SK-N-SH treated with all-trans-retinoic acid at 6 μM for 48 hours (cell line): ENCODE results near the gene CLTC.

Experiments
- OSR1 ChIP-seq: fragments of 250-450 bp; sonication (Bioruptor Pico); IDR thresholded peaks from 2 replicates; pipeline ENCODE4 v1.8.0; 2022; ENCODE audit warnings: moderate library complexity, mild to moderate bottlenecking, inconsistent platforms
- PPARA ChIP-seq: fragments of 250-450 bp; sonication (Bioruptor Pico); IDR thresholded peaks from 2 replicates; pipeline ENCODE4 v1.5.0; 2020; ENCODE audit warnings: mild to moderate bottlenecking, borderline replicate concordance
- RARB ChIP-seq: fragments of 250-450 bp; sonication (Bioruptor Pico); IDR thresholded peaks from 2 replicates; pipeline ENCODE4 v1.8.0; 2021; ENCODE audit warnings: mild to moderate bottlenecking, moderate library complexity
- TOX ChIP-seq: fragments of 250-450 bp; sonication (Bioruptor Pico); IDR thresholded peaks from 2 replicates; pipeline ENCODE4 v1.8.0; 2021; ENCODE audit warnings: mild to moderate bottlenecking, moderate library complexity, borderline replicate concordance
- ZC3H10 ChIP-seq: fragments of 250-450 bp; sonication (Bioruptor Pico); IDR thresholded peaks from 2 replicates; pipeline ENCODE4 v1.5.1; 2021; ENCODE audit warnings: mild to moderate bottlenecking, moderate library complexity
- TF ChIP-seq, protein P1 (sequence below): fragments of 250-450 bp; sonication (Bioruptor Pico); IDR thresholded peaks from 2 replicates; pipeline ENCODE4 v1.5.1; 2020; ENCODE audit warnings: low read depth, mild to moderate bottlenecking, moderate library complexity
- TF ChIP-seq, protein P2 (sequence below): fragments of 250-450 bp; sonication (Bioruptor Pico); IDR thresholded peaks from 2 replicates; pipeline ENCODE4 v1.8.0; 2020; ENCODE audit warnings: mild to moderate bottlenecking, moderate library complexity, borderline replicate concordance

DNA sequence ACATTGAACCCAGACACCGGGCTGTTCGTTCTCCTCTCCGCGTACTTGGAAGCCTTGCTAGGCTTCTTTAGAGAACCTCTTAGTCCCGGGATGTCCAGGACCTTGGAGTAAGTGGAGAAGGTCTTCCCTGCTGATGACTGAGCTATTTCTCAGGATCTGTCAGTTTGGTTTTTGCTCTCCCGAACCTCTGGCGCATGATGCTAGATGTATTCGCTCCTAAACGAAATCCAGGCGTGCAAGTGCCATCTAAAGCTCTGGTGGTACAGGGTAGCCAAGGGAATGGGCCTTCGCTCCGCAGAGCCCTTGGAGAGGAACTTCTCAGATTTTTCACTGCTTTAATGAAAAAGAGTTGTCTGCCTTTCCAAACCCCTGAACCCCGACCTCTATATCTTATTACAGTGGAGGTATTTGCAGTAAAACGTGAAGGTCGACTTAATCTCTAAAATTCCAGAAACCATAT is 88.3 kb downstream of the CLTC start:
- TF ChIP-seq PPARA (CRISPR knock-in tag), result no peak
- TF ChIP-seq TOX (CRISPR knock-in tag), result no peak
- TF ChIP-seq ZC3H10 (CRISPR knock-in tag), result no peak
- TF ChIP-seq, protein P1, sequence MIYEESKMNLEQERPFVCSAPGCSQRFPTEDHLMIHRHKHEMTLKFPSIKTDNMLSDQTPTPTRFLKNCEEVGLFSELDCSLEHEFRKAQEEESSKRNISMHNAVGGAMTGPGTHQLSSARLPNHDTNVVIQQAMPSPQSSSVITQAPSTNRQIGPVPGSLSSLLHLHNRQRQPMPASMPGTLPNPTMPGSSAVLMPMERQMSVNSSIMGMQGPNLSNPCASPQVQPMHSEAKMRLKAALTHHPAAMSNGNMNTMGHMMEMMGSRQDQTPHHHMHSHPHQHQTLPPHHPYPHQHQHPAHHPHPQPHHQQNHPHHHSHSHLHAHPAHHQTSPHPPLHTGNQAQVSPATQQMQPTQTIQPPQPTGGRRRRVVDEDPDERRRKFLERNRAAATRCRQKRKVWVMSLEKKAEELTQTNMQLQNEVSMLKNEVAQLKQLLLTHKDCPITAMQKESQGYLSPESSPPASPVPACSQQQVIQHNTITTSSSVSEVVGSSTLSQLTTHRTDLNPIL (CRISPR knock-in tag), result no peak
- no peak for TF ChIP-seq RARB
- no peak for TF ChIP-seq OSR1
- TF ChIP-seq, protein P2, sequence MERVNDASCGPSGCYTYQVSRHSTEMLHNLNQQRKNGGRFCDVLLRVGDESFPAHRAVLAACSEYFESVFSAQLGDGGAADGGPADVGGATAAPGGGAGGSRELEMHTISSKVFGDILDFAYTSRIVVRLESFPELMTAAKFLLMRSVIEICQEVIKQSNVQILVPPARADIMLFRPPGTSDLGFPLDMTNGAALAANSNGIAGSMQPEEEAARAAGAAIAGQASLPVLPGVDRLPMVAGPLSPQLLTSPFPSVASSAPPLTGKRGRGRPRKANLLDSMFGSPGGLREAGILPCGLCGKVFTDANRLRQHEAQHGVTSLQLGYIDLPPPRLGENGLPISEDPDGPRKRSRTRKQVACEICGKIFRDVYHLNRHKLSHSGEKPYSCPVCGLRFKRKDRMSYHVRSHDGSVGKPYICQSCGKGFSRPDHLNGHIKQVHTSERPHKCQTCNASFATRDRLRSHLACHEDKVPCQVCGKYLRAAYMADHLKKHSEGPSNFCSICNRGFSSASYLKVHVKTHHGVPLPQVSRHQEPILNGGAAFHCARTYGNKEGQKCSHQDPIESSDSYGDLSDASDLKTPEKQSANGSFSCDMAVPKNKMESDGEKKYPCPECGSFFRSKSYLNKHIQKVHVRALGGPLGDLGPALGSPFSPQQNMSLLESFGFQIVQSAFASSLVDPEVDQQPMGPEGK (CRISPR knock-in tag), result no peak
